Adrenal gland (tissue), 12 donors: ENCODE data around the gene MUC12. TPM values are rescaled to one million over a fixed set of nuclear protein-coding genes. Genes with fewer than 3 reads are reported as not detected.

Experiments used
- DNase-seq, 7 donors: peaks; one replicate each; pipeline ENCODE4 v3.0.0-alpha.2; 2019 to 2020
- H3K27ac ChIP-seq, 5 donors: fragments of 200-600 bp; sonication (generic) in 4 of 5; 1 replicate in 3 of 5; 2 replicates in 2 of 5; pipeline versions ENCODE4 v1.5.1 to v1.8.0; 2016 to 2020; ENCODE audit warnings: mild to moderate bottlenecking in 1 of 5
- H3K27me3 ChIP-seq: fragments of 200-600 bp; 2 replicates; pipeline ENCODE4 v1.8.0; 2021
- H3K36me3 ChIP-seq, 2 donors: fragments of 200-600 bp; replicated peaks in 1 of 2; 1 replicate in 1 of 2; 2 replicates in 1 of 2; pipeline versions ENCODE4 v1.5.1 to v1.8.0; 2018 to 2022
- H3K4me1 ChIP-seq, 2 donors: fragments of 200-600 bp; replicated peaks in 1 of 2; 1 replicate in 1 of 2; 2 replicates in 1 of 2; pipeline versions ENCODE4 v1.5.1 to v1.8.0; 2018 to 2021
- H3K4me3 ChIP-seq, 4 donors: fragments of 200-600 bp; sonication (generic) in 3 of 4; one replicate each; pipeline ENCODE4 v1.5.1; 2016 to 2018
- H3K9me3 ChIP-seq, 3 donors: fragments of 200-600 bp; sonication (generic) in 1 of 3; replicated peaks in 1 of 3; 1 replicate in 2 of 3; 2 replicates in 1 of 3; pipeline versions ENCODE4 v1.5.1 to v1.8.0; 2016 to 2021
- POLR2A ChIP-seq, 2 donors: fragments of 450-650 bp; IDR thresholded peaks; one replicate each; pipeline ENCODE4 v1.6.1; 2017; ENCODE audit warnings: antibody characterized with exemption in 2 of 2, mild to moderate bottlenecking in 2 of 2, moderate library complexity in 1 of 2
- WGBS, 4 donors: extraction: QIAGEN DNeasy Blood & Tissue Kit in 2 of 4; methylation state at CpG; one replicate each; pipeline versions ENCODE4 v1.1.5 to v1.1.7; 2013 to 2017; 5-methylcytosine and 5-hydroxymethylcytosine counted together
- intact Hi-C, 2 donors: fragments of 100-400 bp; cut with DNase I; formaldehyde crosslinking; loops; one replicate each; pipeline versions ENCODE4 v1.14.1 to v1.15.0; 2022 to 2023
- polyA plus RNA-seq, 3 donors: library from polyadenylated mRNA; stranded (reverse); fragments of 200-250 nt in 2 of 3; fragments of 350-450 nt in 1 of 3; fragmentation: Illumina TruSeq in 1 of 3; extraction: RNeasy Lipid Tissue Mini Kit (QIAGEN cat#74804) in 1 of 3; gene quantifications; one replicate each; pipeline ENCODE4 v1.2.3, GENCODE V29; 2013 to 2014
- total RNA-seq, 9 donors: library from RNA; depleted of rRNA in 4 of 9; stranded (reverse); fragments of >200 nt in 4 of 9; fragments of 120-200 nt in 1 of 9; fragmentation: NEBNext Ultra II Directional in 1 of 9; extraction: Animal tissue kit (Norgen Biotek cat#: 25700) in 1 of 9; gene quantifications; one replicate each; pipeline versions ENCODE4 v1.1.0 to v1.2.4, GENCODE V29; 2013 to 2023
- TF ChIP-seq, protein P1 (sequence below), 6 experiments: fragments of 450-650 bp in 4 of 6; fragments of 200-600 bp in 2 of 6; sonication (generic) in 1 of 6; IDR thresholded peaks; 1 replicate in 5 of 6; 2 replicates in 1 of 6; pipeline versions ENCODE4 v1.5.1 to v1.8.0; 2016 to 2021; ENCODE audit warnings: antibody characterized with exemption in 6 of 6, mild to moderate bottlenecking in 2 of 6, moderate library complexity in 1 of 6
- donor health status: healthy with polysubstance abuse.
- donor health status: Bipolar disorder and iron deficiency.
- donor health status: DM: yes; HTN: yes; CAD: no.
- donor health status: DM: no; HTN: no; CAD: no.
- donor health status: DM: no; HTN: no; CAD: no.
- donor health status: DM: yes; HTN: yes; CAD: no.

MUC12 gene
- total and polyA plus RNA-seq, 12 donors: 0.07 to 3.3 (median 0.66) TPM; not detected in 4

GRCh38 chr7:100963386-100963785, 6.0 kb upstream of the MUC12 start:
- H3K9me3 ChIP-seq: no peaks in the 10 kb centered on the region
- no peak for DNase-seq
- no peak overlapping the region for H3K27ac ChIP-seq
- no peak overlapping the region for H3K4me3 ChIP-seq
- H3K36me3 ChIP-seq: no peaks in the 10 kb centered on the region
- TF ChIP-seq POLR2A (IDR thresholded peaks at IDR 0.05): no peak
- TF ChIP-seq, protein P1, sequence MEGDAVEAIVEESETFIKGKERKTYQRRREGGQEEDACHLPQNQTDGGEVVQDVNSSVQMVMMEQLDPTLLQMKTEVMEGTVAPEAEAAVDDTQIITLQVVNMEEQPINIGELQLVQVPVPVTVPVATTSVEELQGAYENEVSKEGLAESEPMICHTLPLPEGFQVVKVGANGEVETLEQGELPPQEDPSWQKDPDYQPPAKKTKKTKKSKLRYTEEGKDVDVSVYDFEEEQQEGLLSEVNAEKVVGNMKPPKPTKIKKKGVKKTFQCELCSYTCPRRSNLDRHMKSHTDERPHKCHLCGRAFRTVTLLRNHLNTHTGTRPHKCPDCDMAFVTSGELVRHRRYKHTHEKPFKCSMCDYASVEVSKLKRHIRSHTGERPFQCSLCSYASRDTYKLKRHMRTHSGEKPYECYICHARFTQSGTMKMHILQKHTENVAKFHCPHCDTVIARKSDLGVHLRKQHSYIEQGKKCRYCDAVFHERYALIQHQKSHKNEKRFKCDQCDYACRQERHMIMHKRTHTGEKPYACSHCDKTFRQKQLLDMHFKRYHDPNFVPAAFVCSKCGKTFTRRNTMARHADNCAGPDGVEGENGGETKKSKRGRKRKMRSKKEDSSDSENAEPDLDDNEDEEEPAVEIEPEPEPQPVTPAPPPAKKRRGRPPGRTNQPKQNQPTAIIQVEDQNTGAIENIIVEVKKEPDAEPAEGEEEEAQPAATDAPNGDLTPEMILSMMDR (IDR thresholded peaks at IDR 0.05): no peak
- WGBS, 4 donors: 63 to 70% (median 66%) methylated on average over 12 of the region's 12 CpGs
- intact Hi-C loops: no loop called here
- peaks cover 56% of the 10 kb centered on the region for H3K27me3 ChIP-seq
- peaks cover 0 to 12% of the 10 kb centered on the region in 2 donors for H3K4me1 ChIP-seq

DNA sequence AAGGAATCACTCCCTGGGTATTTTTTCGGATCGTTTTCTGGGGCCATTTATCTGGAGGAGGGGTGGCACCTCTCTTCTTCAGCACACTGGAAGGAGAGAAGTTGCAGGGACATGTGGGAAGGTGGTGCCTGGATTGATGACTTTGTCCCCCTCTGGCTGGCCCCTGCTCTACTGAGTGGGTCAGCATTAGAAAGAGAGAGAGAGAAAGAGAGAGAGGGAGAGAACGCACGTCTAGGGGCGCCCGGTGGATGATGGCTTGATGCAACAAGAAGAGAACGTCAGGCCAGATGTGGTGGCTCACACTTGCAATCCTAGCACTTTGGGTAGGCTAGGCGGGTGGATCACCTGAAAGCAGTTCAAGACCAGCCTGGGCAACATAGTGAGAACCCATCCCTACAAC, 5.5 kb upstream of the MUC12 start:
- H3K27ac ChIP-seq: no peak overlapping the region
- H3K9me3 ChIP-seq: no peaks in the 10 kb centered on the region
- TF ChIP-seq, protein P1 (IDR thresholded peaks at IDR 0.05): no peak
- TF ChIP-seq POLR2A (IDR thresholded peaks at IDR 0.05): no peak
- WGBS, 4 donors: 69 to 76% (median 75%) methylated on average over 8 of the region's 8 CpGs
- H3K36me3 ChIP-seq: no peaks in the 10 kb centered on the region
- intact Hi-C loops: no loop called here
- H3K4me1 ChIP-seq: peaks cover 0 to 12% of the 10 kb centered on the region in 2 donors
- H3K27me3 ChIP-seq: peaks cover 61% of the 10 kb centered on the region
- H3K4me3 ChIP-seq: no peak overlapping the region
- DNase-seq: no peak

DNA sequence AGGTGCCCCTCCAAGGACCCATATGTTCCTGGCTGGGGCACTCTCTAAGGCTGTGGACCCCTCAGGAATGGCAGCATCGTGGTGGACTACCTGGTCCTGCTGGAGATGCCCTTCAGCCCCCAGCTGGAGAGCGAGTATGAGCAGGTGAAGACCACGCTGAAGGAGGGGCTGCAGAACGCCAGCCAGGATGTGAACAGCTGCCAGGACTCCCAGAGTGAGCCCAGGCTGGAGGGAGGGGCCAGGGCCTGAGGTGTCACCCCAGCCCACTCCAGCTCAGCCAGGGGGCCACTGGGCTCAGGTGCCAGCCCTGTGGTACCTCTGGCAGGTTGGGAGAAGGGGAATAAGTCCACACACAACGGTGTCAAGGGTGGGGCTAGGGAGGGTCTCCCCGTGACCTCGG, 4.7 kb upstream of the MUC12 start:
- TF ChIP-seq POLR2A (IDR thresholded peaks at IDR 0.05): no peak
- Histone ChIP-seq H3K4me1 (peaks cover 0 to 12% of the 10 kb centered on the region in 2 donors), H3K27me3 (peaks cover 62% of the 10 kb centered on the region), H3K4me3 (no peak overlapping the region), H3K36me3 (no peaks in the 10 kb centered on the region), H3K27ac (no peak overlapping the region), H3K9me3 (no peaks in the 10 kb centered on the region)
- intact Hi-C loops: loop anchor here in 1 of 2 donors (5.0 kb wide), 1 partner anchor 113 kb away; no protein-coding TSS in a partner anchor
- DNase-seq: no peak
- WGBS, 4 donors: 31 to 61% (median 40%) methylated on average over 5 to 7 of the region's 7 CpGs

- H3K36me3 ChIP-seq: no peaks in the 10 kb centered on the region
- intact Hi-C loops: loop anchor here in 1 of 2 donors (5.0 kb wide), 1 partner anchor 112 kb away; no protein-coding TSS in a partner anchor
These were observed 4.2 kb upstream of the MUC12 start for GRCh38 chr7:100965045-100965722.

More at GRCh38 chr7:100965045-100965722, 4.2 kb upstream of the MUC12 start:
- H3K27ac ChIP-seq: no peak overlapping the region
- WGBS, 4 donors: 17 to 23% (median 18%) methylated on average over 17 to 25 of the region's 25 CpGs
- H3K27me3 ChIP-seq: peaks cover 62% of the 10 kb centered on the region
- H3K4me1 ChIP-seq: peaks cover 0 to 12% of the 10 kb centered on the region in 2 donors
- H3K4me3 ChIP-seq: peak overlapping the region in 1 of 4 donors; percentile 38
- DNase-seq: no peak
- TF ChIP-seq POLR2A (IDR thresholded peaks at IDR 0.05): no peak
- TF ChIP-seq, protein P1 (IDR thresholded peaks at IDR 0.05): no peak
- no peaks in the 10 kb centered on the region for H3K9me3 ChIP-seq
